Motor neuron (in vitro differentiated cells): ENCODE results near the gene SCD5. TPM values are rescaled to one million over a fixed set of nuclear protein-coding genes. Genes with fewer than 3 reads are reported as not detected.
A peak's percentile ranks its signal among the peaks of the same experiment; 100 is the strongest.

Experiments
- ATAC-seq, 8 experiments: fragments of 200-7000 bp; cut with Tn5 transposase; replicated peaks in 6 of 8; 2 replicates each; pipeline ENCODE4 v1.8.0; 2021; ENCODE audit warnings: mild to moderate bottlenecking in 8 of 8, moderate library complexity in 8 of 8
- H3K27ac ChIP-seq, 2 donors: fragments of 250-450 bp; sonication (Bioruptor Pico); 2 replicates each; pipeline ENCODE4 v1.9.0; 2021; ENCODE audit warnings: antibody characterized with exemption in 2 of 2, mild to moderate bottlenecking in 2 of 2, moderate library complexity in 1 of 2
- H3K4me1 ChIP-seq, 2 donors: fragments of 250-450 bp; sonication (Bioruptor Pico); replicated peaks in 1 of 2; 2 replicates each; pipeline ENCODE4 v1.6.1; 2021; ENCODE audit warnings: antibody characterized with exemption in 2 of 2, mild to moderate bottlenecking in 2 of 2, moderate library complexity in 1 of 2
- H3K4me3 ChIP-seq, 5 donors: fragments of 250-450 bp; sonication (Bioruptor Pico); 2 replicates each; pipeline ENCODE4 v1.9.0; 2021; ENCODE audit warnings: antibody characterized with exemption in 5 of 5, mild to moderate bottlenecking in 5 of 5, moderate library complexity in 4 of 5
- WGBS, 10 experiments: fragments of 450-650 bp; shearing (Covaris generic); methylation state at CpG; one replicate each; pipeline ENCODE4 v1.0.0; 2022; 5-methylcytosine and 5-hydroxymethylcytosine counted together
- in situ Hi-C, 9 experiments: fragments of 400-800 bp; cut with MboI; loops; one replicate each; pipeline ENCODE4 v1.15.0; 2021; ENCODE audit warnings: low sequenced_read_pairs in 9 of 9, low pct_unique_long_range_greater_than_20kb in 2 of 9; ENCODE audit not compliant: unreplicated experiment in 9 of 9
- total RNA-seq, 8 experiments: library from RNA; unstranded; fragments of 300-600 nt; gene quantifications; 2 replicates each; pipeline versions ENCODE4 v1.2.3 to v1.2.4, GENCODE V29; 2022

Gene SCD5
- total RNA-seq, 8 experiments from 2014 or later: 1.4 to 127 (median 53.0) TPM

- no peak overlapping the region for H3K27ac ChIP-seq
- no peak overlapping the region for H3K4me3 ChIP-seq
- H3K4me1 ChIP-seq: peaks cover 18 to 23% of the 10 kb centered on the region in 2 donors
- ATAC-seq: no peak
- WGBS, 10 experiments: 0 to 83% (median 47%) methylated on average over 1 to 4 of the region's 4 CpGs; no CpG with 5 or more reads in 2 of the 10 experiments
- in situ Hi-C loops: no loop called here
These were observed 153.9 kb downstream of the SCD5 start for GRCh38 chr4:82644734-82645126.

- H3K4me3 ChIP-seq: no peak overlapping the region
- H3K27ac ChIP-seq: no peak overlapping the region
- in situ Hi-C loops: no loop called here
- WGBS, 10 experiments: 0 to 100% (median 77%) methylated on average over 1 to 4 of the region's 5 CpGs; no CpG with 5 or more reads in 3 of the 10 experiments
- ATAC-seq: peak in 1 of 8 experiments; percentile 27
- peaks cover 18 to 23% of the 10 kb centered on the region in 2 donors for H3K4me1 ChIP-seq
These were observed 154.4 kb downstream of the SCD5 start for GRCh38 chr4:82643994-82644733.

- no peak overlapping the region for H3K27ac ChIP-seq
- in situ Hi-C loops: no loop called here
- 70 to 98% (median 75%) methylated on average over 2 to 6 of the region's 7 CpGs; no CpG with 5 or more reads in 4 of the 10 experiments for WGBS, 10 experiments
- peaks cover 18 to 23% of the 10 kb centered on the region in 2 donors for H3K4me1 ChIP-seq
- no peak overlapping the region for H3K4me3 ChIP-seq
- no peak for ATAC-seq
These were observed 156.3 kb downstream of the SCD5 start for GRCh38 chr4:82642331-82642730.

GRCh38 chr4:82640540-82640939 lies 158.1 kb downstream of the SCD5 start:
- 14 to 80% (median 60%) methylated on average over 1 to 4 of the region's 5 CpGs; no CpG with 5 or more reads in 3 of the 10 experiments for WGBS, 10 experiments
- H3K4me3 ChIP-seq: no peak overlapping the region
- H3K4me1 ChIP-seq: peaks cover 8 to 11% of the 10 kb centered on the region in 2 donors
- no peak overlapping the region for H3K27ac ChIP-seq
- in situ Hi-C loops: no loop called here
- ATAC-seq: no peak

- H3K27ac ChIP-seq: no peak overlapping the region
- WGBS, 10 experiments: 50 to 100% (median 86%) methylated on average over 1 to 4 of the region's 8 CpGs; no CpG with 5 or more reads in 4 of the 10 experiments
- ATAC-seq: no peak
- in situ Hi-C loops: no loop called here
- H3K4me3 ChIP-seq: no peak overlapping the region
- H3K4me1 ChIP-seq: peaks cover 2 to 5% of the 10 kb centered on the region in 2 donors
These were observed 158.6 kb downstream of the SCD5 start for GRCh38 chr4:82639971-82640370.

GRCh38 chr4:82638479-82638878 lies 160.1 kb downstream of the SCD5 start:
- in situ Hi-C loops: no loop called here
- H3K4me3 ChIP-seq: no peak overlapping the region
- no peaks in the 10 kb centered on the region for H3K4me1 ChIP-seq
- no peak for ATAC-seq
- WGBS, 10 experiments: 80 to 90% methylated on average over 2 of the region's 2 CpGs; no CpG with 5 or more reads in 8 of the 10 experiments
- H3K27ac ChIP-seq: no peak overlapping the region

GRCh38 chr4:82630079-82630478 lies 168.5 kb downstream of the SCD5 start:
- Histone ChIP-seq H3K4me3 (no peak overlapping the region), H3K4me1 (peaks cover 0 to 3% of the 10 kb centered on the region in 2 donors), H3K27ac (no peak overlapping the region)
- in situ Hi-C loops: no loop called here
- ATAC-seq: no peak
- 0 to 67% (median 16%) methylated on average over 1 of the region's 1 CpG; no CpG with 5 or more reads in 2 of the 10 experiments for WGBS, 10 experiments

GRCh38 chr4:82629238-82630000 lies 169.2 kb downstream of the SCD5 start:
- H3K4me1 ChIP-seq: peaks cover 0 to 3% of the 10 kb centered on the region in 2 donors
- in situ Hi-C loops: no loop called here
- no peak overlapping the region for H3K27ac ChIP-seq
- no peak overlapping the region for H3K4me3 ChIP-seq
- WGBS, 10 experiments: 57 to 100% (median 77%) methylated on average over 1 to 2 of the region's 2 CpGs; no CpG with 5 or more reads in 2 of the 10 experiments
- ATAC-seq: no peak

GRCh38 chr4:82626251-82626868 lies 172.2 kb downstream of the SCD5 start:
- ATAC-seq: no peak
- Histone ChIP-seq H3K4me3 (no peak overlapping the region), H3K4me1 (peaks cover 2 to 3% of the 10 kb centered on the region in 2 donors), H3K27ac (no peak overlapping the region)
- 32 to 100% (median 68%) methylated on average over 1 to 7 of the region's 9 CpGs; no CpG with 5 or more reads in 1 of the 10 experiments for WGBS, 10 experiments
- in situ Hi-C loops: no loop called here

GRCh38 chr4:82624819-82625218 lies 173.8 kb downstream of the SCD5 start:
- Histone ChIP-seq H3K4me3 (no peak overlapping the region), H3K4me1 (peaks cover 8 to 18% of the 10 kb centered on the region in 2 donors), H3K27ac (no peak overlapping the region)
- no peak for ATAC-seq
- 0 to 100% (median 58%) methylated on average over 1 to 3 of the region's 4 CpGs; no CpG with 5 or more reads in 4 of the 10 experiments for WGBS, 10 experiments
- in situ Hi-C loops: no loop called here

- in situ Hi-C loops: no loop called here
- no peak for ATAC-seq
- 0 to 100% (median 95%) methylated on average over 1 to 4 of the region's 4 CpGs; no CpG with 5 or more reads in 1 of the 10 experiments for WGBS, 10 experiments
- H3K4me3 ChIP-seq: no peak overlapping the region
- peaks cover 10 to 33% of the 10 kb centered on the region in 2 donors for H3K4me1 ChIP-seq
- H3K27ac ChIP-seq: no peak overlapping the region
These were observed 175.4 kb downstream of the SCD5 start for GRCh38 chr4:82623121-82623683.

- H3K4me3 ChIP-seq: no peak overlapping the region
- 20 to 100% (median 81%) methylated on average over 1 to 3 of the region's 3 CpGs; no CpG with 5 or more reads in 2 of the 10 experiments for WGBS, 10 experiments
- H3K4me1 ChIP-seq: peaks cover 10 to 34% of the 10 kb centered on the region in 2 donors
- in situ Hi-C loops: no loop called here
- no peak overlapping the region for H3K27ac ChIP-seq
- peak in 2 of 8 experiments; percentile 4 to 11 for ATAC-seq
These were observed 177.3 kb downstream of the SCD5 start for GRCh38 chr4:82621251-82621650.
